ENCODE results near the gene TRMT6.
A peak's percentile ranks its signal among the peaks of the same experiment; 100 is the strongest.

Gene TRMT6

GRCh38 chr20:5950271-5951031, at the start of gene TRMT6, which contains the start of gene MCM8:
Gene TRMT6 (minus strand): TSS chr20:5950533. CDS start chr20:5950405, 128 bp downstream.
Gene MCM8 (plus strand): TSS chr20:5950652. CDS start chr20:5952016, 1,364 bp downstream.
- DNase-seq: peak; percentile 80

GRCh38 chr20:5999783-6000182, 49.5 kb upstream of the TRMT6 start:
- no peak for DNase-seq

DNA sequence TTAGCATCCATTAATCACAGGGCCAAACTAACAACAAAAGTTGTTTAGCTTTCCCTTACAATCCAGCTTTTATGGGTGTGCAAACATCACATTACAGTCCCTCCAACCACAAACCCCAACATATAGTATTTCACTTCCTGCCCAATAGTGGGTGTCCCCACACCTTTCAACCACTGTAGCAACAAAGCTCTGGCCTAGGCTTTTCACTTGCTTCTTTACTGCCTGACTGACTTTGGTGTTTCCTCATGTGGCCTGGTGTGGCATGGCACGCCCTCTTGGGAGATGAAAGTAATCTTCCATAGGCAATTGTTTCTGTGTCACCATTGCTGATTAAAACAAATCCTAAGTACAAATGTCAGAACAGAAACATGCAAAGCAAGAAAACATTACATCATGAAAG, 46.4 kb upstream of the TRMT6 start:
- DNase-seq: no peak

DNA sequence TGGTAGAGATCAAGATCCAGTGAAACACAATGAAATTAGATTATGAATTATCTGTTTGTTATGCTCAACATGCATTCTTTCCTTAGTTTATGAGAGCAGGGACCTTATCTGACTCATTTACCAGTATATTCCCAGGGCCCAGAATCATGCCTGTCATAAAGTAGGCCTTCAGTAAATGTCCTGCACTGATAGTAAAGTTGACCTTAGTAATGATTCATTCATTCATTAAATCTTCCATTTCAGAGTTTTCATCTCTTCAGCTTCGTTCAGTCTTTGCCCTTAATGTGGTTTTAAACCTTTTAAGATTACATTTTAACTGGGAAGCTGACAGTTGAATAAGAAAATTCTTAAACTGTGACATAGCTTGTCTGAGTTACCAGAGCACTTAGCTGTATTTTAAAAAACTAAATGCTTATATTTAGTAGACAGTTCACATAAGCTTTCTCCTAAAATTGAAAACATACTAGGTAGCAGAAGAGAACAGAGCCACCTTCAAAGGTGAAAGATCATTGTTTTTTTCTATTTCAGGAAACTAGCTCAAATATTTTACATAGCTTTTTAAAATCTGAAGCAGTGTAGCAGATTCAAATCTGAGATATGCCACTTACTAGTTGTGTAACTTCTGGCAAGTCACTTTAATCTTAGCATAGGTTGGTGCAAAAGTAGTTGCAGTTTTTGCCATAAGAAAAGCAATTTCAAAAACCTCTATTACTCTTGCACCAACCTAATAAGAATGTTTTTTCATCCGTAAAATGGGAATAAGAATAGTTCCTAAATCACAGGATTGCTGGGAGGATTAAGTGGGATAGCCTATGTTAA, 41.5 kb upstream of the TRMT6 start:
- DNase-seq: no peak

DNA sequence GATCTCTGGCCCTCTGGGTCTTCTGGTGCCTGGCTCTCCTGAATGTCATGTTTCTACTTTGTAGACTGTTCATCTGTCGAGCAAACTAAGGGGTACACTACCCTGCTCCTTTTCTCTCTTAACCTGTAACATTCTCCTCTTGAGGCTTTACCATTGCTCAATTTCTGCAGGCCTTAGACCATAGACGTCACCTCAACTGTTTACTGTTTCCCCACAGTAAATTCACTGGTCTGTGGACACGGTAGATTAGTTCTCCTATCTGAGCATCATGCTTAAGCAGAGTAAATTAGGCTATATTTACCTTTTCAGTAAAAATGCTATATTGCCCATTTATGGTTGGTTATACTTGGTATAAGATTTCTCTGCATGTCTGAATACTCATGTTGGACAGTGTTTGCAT, 40.6 kb upstream of the TRMT6 start:
- DNase-seq: no peak

DNA sequence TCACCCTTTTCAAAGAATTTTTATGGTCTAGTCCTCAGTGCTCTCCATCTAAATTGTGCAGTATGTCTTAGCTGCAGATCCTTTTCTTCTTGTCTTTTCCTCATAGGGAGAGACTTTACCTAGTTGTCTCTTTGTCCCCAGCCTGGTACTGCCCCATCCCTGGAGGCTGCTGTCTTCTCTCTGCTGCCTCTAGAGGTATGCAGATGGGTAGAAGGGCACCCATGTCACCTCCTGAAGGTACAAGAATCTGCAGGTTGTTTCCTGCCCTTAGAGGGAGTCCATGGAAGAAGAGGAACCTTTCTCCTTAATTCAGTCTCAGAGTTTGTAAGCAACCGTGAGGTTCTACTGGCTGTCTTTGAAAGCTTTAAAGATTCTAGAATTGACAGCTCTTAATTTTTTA, 39.2 kb upstream of the TRMT6 start:
- no peak for DNase-seq

- no peak for DNase-seq
Observed at GRCh38 chr20:5987383-5987782, 37.0 kb upstream of the TRMT6 start.

DNA sequence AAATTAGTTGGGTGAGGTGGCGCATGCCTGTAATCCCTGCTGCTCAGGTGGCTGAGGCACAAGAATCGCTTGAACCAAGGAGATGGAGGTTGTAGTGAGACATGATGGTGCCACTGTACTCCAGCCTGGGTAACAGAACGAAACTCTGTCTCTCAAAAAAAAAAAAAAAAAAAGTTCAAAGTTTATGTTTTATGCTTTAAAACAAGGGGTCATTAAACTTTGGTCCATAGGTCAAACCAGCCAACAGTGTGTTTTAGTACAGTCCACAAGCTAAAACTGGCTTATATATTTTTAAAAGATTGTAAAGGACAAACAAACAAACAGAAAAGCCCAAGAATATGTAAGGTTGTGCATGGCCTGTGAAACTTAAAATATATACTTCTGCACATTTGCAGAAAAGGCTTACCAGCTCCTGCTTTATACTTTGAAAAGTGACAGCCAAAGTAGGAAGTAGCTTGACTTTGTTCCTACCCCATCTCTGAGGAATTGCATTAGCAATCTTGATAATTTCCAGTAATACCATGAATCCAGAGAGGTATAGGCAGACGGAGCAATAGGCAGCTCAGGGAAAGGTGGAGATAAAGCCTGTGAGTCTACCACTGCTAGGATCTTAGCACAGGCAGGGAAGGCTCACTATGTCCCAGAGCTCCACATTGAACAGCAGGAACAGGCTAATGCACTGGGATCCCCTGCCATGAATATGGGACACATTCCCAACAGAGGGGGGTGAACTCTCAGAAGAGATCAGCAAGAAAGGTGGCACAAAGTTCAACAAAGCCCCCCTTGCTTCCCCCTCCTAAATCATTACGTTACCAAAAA, 30.6 kb upstream of the TRMT6 start:
- no peak for DNase-seq

DNA sequence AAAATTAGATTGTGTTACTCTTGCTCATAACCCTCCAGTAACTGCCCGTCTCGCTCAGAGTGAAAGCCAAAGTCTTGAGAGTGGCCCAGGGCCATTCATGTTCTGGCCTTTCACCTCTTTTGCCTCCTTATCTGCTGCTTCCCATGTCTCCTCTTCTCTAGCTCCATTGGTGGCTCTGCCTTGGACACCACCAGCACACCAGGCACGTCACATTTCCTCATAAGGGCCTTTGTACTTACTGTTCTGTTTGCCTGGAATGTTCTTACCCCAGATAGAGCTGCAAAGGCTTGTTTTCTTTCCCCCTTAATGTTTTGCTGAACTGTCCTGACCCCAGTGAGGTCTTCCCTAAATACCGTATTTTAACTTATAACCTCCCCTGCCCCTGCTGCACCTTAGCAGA, 29.5 kb upstream of the TRMT6 start:
- DNase-seq: no peak

GRCh38 chr20:5977975-5978374, 27.6 kb upstream of the TRMT6 start:
- no peak for DNase-seq

DNA sequence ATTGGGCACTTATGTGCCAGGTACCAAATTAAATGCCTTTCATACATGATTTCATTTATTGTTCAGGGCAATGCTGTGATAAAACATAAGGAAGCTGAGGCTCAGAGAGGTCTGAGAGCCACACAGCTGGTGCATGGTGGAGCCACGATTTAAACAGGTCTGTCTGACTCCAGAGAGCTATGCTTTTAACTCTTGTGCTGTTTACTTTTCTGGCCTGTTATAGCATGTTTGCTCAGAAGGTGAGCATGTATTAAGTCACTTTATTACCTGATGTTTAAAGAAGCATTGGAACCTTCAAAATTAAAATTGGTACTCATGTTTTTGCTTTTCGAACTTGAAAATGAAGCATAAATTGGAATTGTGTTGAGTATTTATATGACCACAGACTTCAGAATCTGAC, 26.9 kb upstream of the TRMT6 start:
- DNase-seq: no peak

DNA sequence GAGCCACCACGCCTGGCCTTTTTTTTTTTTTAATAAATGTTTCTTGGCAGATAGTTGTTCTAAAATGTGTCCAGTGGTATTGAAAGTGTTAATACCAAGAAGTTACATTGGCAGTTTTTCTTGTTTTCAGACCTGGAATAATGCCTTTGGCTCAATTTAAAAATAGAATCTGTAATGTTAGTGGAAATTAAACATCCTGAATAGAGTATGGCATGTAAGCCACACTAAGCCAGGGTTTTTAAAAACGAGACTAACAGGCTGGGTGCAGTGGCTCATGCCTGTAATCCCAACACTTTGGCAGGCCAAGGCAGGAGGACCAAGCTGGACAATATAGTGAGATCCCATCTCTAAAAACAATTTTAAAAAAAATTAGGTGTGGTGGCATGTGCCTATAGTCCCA, 25.4 kb upstream of the TRMT6 start:
- no peak for DNase-seq

GRCh38 chr20:5974531-5974930, 24.2 kb upstream of the TRMT6 start:
- DNase-seq: no peak

- DNase-seq: no peak
Observed at GRCh38 chr20:5973971-5974370, 23.6 kb upstream of the TRMT6 start.

- DNase-seq: no peak
Observed at GRCh38 chr20:5973172-5973571, 22.8 kb upstream of the TRMT6 start.

GRCh38 chr20:5971203-5971602, 20.9 kb upstream of the TRMT6 start:
- no peak for DNase-seq

GRCh38 chr20:5970381-5970780, 20.0 kb upstream of the TRMT6 start:
- DNase-seq: no peak

- DNase-seq: no peak
Observed at GRCh38 chr20:5969940-5970339, 19.6 kb upstream of the TRMT6 start.

DNA sequence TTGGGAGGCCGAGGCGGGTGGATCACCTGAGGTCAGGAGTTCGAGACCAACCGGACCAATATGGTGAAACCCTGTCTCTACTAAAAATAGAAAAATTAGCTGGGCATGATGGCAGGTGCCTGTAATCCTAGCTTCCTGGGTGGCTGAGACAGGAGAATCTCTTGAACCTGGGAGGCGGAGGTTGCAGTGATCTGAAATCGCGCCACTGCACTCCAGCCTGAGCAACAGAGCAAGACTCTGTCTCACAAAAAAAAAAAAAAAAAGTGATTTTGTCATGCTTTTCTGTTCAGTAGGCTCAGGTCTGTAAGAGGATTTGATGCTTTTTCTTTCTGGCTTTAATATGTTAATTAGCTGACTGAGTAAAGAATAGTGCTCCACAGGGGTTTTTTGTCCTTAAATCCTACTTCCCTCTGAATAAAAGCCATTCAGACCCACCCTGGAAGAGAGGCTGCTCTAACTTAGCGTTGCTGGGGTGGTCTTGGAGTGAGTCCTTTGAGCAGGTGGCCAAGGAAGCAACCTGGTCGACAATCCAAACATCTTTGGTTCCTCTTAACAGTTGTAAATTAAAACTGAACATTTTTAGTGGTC, 19.1 kb upstream of the TRMT6 start:
- DNase-seq: no peak

GRCh38 chr20:5968462-5968861, 18.1 kb upstream of the TRMT6 start:
- DNase-seq: no peak

GRCh38 chr20:5967469-5967868, 17.1 kb upstream of the TRMT6 start:
- DNase-seq: no peak

- no peak for DNase-seq
Observed at GRCh38 chr20:5949943-5950270, 426 bp downstream of the TRMT6 start.

DNA sequence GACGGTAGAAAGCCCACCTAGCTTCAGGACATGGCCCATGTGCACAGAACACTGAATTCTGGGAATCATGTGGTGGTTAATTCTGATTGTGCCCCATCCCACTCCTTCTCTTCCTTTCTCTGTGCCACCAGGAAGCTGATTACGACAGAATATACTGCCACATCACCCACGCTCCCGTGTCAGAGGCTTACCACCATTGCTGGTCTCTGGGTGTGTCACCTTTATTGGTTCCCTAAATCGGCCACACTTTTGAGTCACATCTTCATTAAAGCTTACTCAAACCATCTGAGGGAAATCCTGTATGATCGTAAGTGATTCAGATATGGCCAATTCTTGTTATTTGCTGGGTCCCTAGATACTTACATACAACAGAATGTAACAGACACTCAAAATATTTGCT, 3.1 kb downstream of the TRMT6 start:
- DNase-seq: no peak
